AG04450 (cell line): ENCODE data around the gene BAHCC1. TPM values are rescaled to one million over a fixed set of nuclear protein-coding genes. Genes with fewer than 3 reads are reported as not detected.
A peak's percentile ranks its signal among the peaks of the same experiment; 100 is the strongest.

Source experiments
- CTCF ChIA-PET: fragments of 300-600, 350-600 bp; formaldehyde crosslinking; extraction: SDS; loops from one replicate; lab custom pipeline; 2022; ENCODE audit warnings: antibody characterized with exemption, inconsistent platforms; lab: Charles Lee
- POLR2A ChIA-PET: fragments of 350-600 bp; formaldehyde crosslinking; extraction: SDS; loops from one replicate; lab custom pipeline; 2021; ENCODE audit warnings: antibody characterized with exemption, inconsistent platforms; lab: Yijun Ruan, JAX
- DNase-seq: peaks from one replicate; pipeline ENCODE4 v3.0.0-alpha.2; 2011; ENCODE audit warnings: low read depth, low spot score
- H3K27ac ChIP-seq: one replicate; pipeline ENCODE4 v1.5.1; 2012; ENCODE audit warnings: low read depth, low read length, control low read depth
- H3K27me3 ChIP-seq: one replicate; pipeline ENCODE4 v1.6.0; 2012; ENCODE audit warnings: low read length; ENCODE audit not compliant: control insufficient read depth, insufficient read depth
- H3K4me3 ChIP-seq: 2 replicates; pipeline ENCODE4 v1.5.1; 2011; ENCODE audit warnings: mild to moderate bottlenecking, low read depth, low read length, control low read depth
- H3K9me3 ChIP-seq: 2 replicates; pipeline ENCODE4 v1.5.1; 2012; ENCODE audit warnings: low read length; ENCODE audit not compliant: control insufficient read depth, insufficient read depth
- CTCF ChIP-seq: IDR thresholded peaks from 2 replicates; pipeline ENCODE4 v1.5.1; 2011; ENCODE audit warnings: low read depth, low read length, control low read depth, inconsistent platforms
- polyA plus RNA-seq: library from polyadenylated mRNA; depleted of rRNA; stranded (reverse); fragments of >200 nt; gene quantifications from 2 replicates; pipeline ENCODE4 v1.2.3, GENCODE V29; 2011

Gene BAHCC1
- polyA plus RNA-seq, 1 experiment: 1.3 TPM

- ChIA-PET CTCF (interaction anchor here (0.9 to 1.2 kb wide), 2 partner anchors 14 to 65 kb away, joined by 3 read pairs; no protein-coding TSS in a partner anchor), POLR2A (interaction anchor here (0.6 to 2.2 kb wide), 4 partner anchors 9 to 92 kb away, joined by 3 to 11 read pairs (median 5); partner anchors contain the start of gene BAHCC1)
- TF ChIP-seq CTCF: no peak
- H3K27me3 ChIP-seq: no peaks in the 10 kb centered on the region
- DNase-seq: no peak
- no peaks in the 10 kb centered on the region; the same call in 1 of the 2 replicates for H3K9me3 ChIP-seq
- H3K4me3 ChIP-seq: peak overlapping the region; percentile 22; the same call in 1 of the 2 replicates
- peak overlapping the region; percentile 88 for H3K27ac ChIP-seq
Observed at GRCh38 chr17:81419886-81420768, 24.9 kb downstream of the BAHCC1 start.

GRCh38 chr17:81420769-81421462 lies 25.7 kb downstream of the BAHCC1 start:
- ChIA-PET CTCF (interaction anchor here (0.9 kb wide), 1 partner anchor 64 kb away, joined by 3 read pairs; no protein-coding TSS in a partner anchor), POLR2A (interaction anchor here (0.6 to 2.2 kb wide), 3 partner anchors 10 to 26 kb away, joined by 3 to 11 read pairs (median 3); partner anchors contain the start of gene BAHCC1)
- no peak overlapping the region for H3K27ac ChIP-seq
- H3K27me3 ChIP-seq: no peaks in the 10 kb centered on the region
- DNase-seq: no peak
- H3K9me3 ChIP-seq: no peaks in the 10 kb centered on the region; the same call in 1 of the 2 replicates
- no peak for TF ChIP-seq CTCF
- H3K4me3 ChIP-seq: no peak overlapping the region

- TF ChIP-seq CTCF: no peak
- no peaks in the 10 kb centered on the region; the same call in 1 of the 2 replicates for H3K9me3 ChIP-seq
- ChIA-PET CTCF (interaction anchor here (1.2 kb wide), 1 partner anchor 62 kb away, joined by 4 read pairs; no protein-coding TSS in a partner anchor), POLR2A (interaction anchor here (0.7 to 1.0 kb wide), 3 partner anchors 12 to 86 kb away, joined by 3 to 7 read pairs (median 5); no protein-coding TSS in a partner anchor)
- peak overlapping the region; percentile 46 for H3K4me3 ChIP-seq
- DNase-seq: peak; percentile 78
- peak overlapping the region; percentile 97 for H3K27ac ChIP-seq
- H3K27me3 ChIP-seq: no peaks in the 10 kb centered on the region
Observed at GRCh38 chr17:81422776-81423697, 27.8 kb downstream of the BAHCC1 start.

GRCh38 chr17:81423698-81424071 lies 28.4 kb downstream of the BAHCC1 start:
- POLR2A ChIA-PET: no interaction called here

More at GRCh38 chr17:81423698-81424071, 28.4 kb downstream of the BAHCC1 start:
- TF ChIP-seq CTCF: no peak
- peak overlapping the region; percentile 97 for H3K27ac ChIP-seq
- no peaks in the 10 kb centered on the region; the same call in 1 of the 2 replicates for H3K9me3 ChIP-seq
- no peaks in the 10 kb centered on the region for H3K27me3 ChIP-seq
- CTCF ChIA-PET: no interaction called here
- DNase-seq: no peak
- 0 out of 2 replicates have a peak overlapping the region, but pooled peaks have one; percentile 10 for H3K4me3 ChIP-seq
